Stimulated activated CD8-positive, alpha-beta memory T cell treated with anti-CD3 and anti-CD28 coated beads, Interleukin-7, amount 100 ng/mL, for 4 hours (primary cell): ENCODE measurements around the gene SEMA3B.
"Not testable (repeated sequence)": the region's sequence is repeated elsewhere in the genome, so short reads cannot be mapped to it uniquely, and the experiment has no call there.

Source experiments
- DNase-seq, 2 donors: peaks; one replicate each; pipeline ENCODE4 v3.0.0-alpha.2; 2020; ENCODE audit warnings: low read depth in 2 of 2

SEMA3B gene

GRCh38 chr3:50268703-50269451 lies at the start of gene SEMA3B:
SEMA3B (plus strand) TSS chr3:50269147; CDS start chr3:50269241, 94 bp downstream.
- no peak for DNase-seq

- no peak for DNase-seq
These were observed 49.7 kb upstream of the SEMA3B start for GRCh38 chr3:50219285-50219684.

DNA sequence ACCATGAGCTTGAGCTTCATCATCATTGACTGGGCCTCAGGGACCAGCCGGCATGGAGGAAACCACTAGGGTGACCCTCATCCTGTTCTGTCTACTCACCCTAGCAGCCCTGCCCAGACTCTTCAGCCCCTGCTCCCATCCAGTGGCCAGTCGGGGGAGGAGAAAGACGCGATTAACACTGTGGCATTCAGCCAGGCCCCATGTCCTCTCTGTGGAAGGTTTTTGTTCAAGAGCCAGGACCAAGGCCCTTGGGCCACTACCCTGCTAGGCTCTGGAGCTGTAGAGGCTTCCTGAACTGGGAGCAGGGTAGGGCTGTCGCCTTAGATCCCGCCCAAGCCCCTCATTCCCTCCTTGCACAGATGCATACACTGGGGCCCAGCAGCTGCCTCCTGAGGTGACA lies 48.8 kb upstream of the SEMA3B start:
- DNase-seq: no peak

- no peak for DNase-seq
These were observed 47.9 kb upstream of the SEMA3B start for GRCh38 chr3:50221051-50221410.

- no peak for DNase-seq
These were observed 47.4 kb upstream of the SEMA3B start for GRCh38 chr3:50221411-50222168.

DNA sequence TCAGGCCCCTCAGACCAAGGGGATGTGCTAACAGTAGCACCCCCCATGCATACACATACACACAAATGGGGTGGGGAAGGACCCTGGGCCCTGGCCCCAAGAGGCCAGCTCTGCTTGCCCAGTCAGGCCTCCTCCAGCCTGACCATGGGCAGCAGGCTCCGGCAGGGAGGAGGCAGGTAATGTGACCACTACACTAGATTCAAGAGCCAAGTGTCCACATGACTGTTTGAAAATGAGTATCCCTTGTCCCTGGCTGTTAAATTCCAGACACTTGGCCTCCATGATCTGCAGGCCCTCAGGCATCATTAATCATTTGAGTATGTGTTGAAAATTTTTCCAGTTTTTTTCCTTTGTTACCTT lies 46.8 kb upstream of the SEMA3B start:
- no peak for DNase-seq

GRCh38 chr3:50224639-50225038 lies 44.3 kb upstream of the SEMA3B start:
- no peak for DNase-seq

DNA sequence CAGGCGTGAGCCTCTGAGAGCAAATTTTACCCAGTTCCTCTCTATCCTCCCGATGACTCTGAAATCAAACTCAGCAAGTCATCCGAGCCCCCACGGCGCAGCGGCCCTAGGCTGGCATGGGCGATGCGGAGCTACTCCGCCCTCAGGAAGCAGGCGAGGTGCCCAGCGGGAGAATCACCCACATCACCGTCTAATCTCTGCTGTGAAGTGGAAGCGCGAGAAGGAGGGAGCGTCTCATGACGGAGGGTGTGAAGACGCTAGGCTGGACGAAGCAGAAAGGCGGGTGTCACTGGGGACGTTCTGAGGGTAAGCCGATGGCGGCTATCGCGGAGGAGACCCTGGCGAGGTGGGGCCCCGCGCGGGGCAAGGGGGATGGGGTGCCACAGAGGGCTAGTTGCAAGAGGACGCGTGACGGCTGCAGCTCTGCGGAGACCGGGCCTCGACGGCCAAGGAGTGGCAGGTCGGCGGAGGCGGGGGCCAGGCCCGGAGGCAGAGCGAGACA lies 42.0 kb upstream of the SEMA3B start:
- peak in 1 of 2 donors; percentile 29 for DNase-seq

GRCh38 chr3:50227390-50228183 lies 41.4 kb upstream of the SEMA3B start:
- DNase-seq: peak; percentile 65 to 84

DNA sequence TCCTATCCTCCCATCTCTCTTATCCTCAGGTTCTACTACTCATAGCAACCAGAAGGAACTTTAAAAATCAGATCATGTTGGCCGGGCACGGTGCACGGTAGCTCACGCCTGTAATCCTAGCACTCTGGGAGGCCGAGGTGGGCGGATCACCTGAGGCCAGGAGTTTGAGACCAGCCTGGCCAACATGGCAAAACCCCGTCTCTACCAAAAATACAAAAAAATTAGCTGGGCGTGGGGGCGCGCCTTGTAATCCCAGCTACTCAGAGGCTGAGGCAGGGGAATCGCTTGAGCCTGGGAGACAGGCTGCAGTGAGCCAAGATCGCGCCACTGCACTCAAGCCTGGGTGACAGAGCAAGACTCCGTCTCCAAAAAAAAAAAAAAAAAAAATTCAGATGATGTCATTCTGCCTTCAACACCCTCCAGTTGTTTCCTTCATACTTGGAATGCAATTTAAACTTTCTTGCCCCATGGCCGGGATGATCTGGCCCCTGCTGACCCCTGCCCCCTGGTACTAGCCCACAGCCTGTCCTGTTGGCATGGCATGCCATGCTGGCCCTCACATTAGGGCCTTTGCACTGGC lies 40.7 kb upstream of the SEMA3B start:
- not testable (repeated sequence) for DNase-seq

- no peak for DNase-seq
These were observed 39.5 kb upstream of the SEMA3B start for GRCh38 chr3:50229490-50229889.

DNA sequence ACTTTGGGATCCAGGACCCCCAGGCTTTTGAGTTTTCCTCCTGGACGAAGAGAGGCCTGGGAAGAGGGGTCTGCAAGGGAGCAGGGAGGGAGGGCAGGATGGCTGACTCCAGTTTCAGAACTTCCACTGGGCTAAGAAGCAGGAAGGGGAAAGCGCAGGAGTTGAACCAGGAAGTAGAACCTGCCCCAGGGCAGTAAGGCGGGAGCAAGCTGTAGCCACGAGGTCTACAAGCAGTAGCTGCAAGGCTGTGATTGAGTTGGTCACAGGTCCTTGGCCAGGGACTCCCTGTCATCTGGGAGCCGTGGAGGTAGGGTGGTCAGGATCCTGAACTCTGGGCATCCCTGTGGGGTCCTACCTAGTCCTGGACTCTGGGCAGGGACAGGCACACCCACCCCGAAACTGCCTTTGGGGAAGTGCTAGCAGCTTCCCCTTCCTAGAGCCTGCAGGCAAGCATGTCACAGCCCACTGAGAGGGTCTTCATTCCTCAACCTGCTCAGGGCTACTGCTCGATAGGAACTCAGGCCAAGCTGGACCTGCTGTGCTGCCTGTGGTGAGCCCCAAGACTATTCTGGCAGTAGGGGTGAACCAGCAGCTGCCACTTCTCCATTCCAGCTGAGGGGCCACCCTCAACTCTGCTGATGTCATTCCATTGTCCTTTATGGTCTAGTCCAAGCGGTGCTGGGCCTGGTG lies 38.7 kb upstream of the SEMA3B start:
- no peak for DNase-seq

- DNase-seq: no peak
These were observed 38.2 kb upstream of the SEMA3B start for GRCh38 chr3:50230794-50231125.

DNA sequence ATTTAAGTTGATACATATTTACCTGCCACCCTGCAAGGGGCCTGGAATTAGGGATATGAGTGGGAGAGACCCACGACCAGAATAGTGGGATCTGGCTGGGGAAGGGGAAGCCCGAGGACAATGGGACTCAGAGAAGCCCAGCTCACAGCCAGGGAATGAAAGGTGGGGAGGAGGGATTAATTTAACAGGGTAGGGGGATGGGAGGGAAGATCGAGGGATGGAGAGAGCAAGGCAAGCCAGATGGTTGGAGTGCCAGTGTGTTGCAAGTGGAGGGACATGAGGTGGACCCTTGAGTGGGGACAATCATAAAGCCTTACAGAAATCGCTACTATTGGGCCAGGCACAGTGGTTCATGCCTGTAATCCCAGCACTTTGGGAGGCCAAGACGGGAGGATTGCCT lies 37.4 kb upstream of the SEMA3B start:
- no peak for DNase-seq

GRCh38 chr3:50232303-50232702 lies 36.6 kb upstream of the SEMA3B start:
- DNase-seq: no peak

- no peak for DNase-seq
These were observed 35.8 kb upstream of the SEMA3B start for GRCh38 chr3:50233176-50233575.

- DNase-seq: peak; percentile 97 to 99
These were observed 33.0 kb upstream of the SEMA3B start, which contains the start of gene GNAI2 for GRCh38 chr3:50235716-50236483. GNAI2 (plus strand) TSS chr3:50236204; CDS start chr3:50236336, 132 bp downstream.

DNA sequence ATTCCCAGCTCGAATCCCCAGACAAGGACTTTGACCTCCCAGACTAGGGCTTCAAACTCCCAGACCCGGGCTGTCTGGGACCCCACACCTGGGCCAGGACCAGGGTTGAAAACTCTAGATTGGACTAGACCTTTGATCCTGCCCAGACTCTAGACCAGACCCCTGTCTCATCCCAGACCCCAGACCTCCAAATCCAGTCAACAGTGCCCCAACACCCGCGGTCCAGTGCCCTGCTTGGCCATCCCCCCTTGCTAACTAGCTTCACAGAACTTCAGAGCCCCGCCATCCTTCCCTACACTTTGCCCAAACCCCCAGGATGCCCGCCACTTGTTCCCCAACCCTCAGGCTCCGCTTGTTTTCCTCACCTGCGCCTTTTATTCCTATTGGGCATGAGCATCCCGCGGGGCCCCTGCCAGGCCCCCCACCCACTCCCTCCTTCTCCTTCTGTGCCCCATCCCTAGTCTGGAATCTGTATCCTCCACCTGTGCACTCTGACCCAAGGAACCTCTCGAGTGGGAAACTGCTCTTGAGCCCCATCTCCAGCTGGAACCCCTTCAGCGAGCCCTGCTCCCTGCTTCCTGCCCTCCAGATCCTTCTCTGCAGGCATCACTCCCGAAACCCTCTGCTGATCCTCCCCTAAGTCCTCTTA lies 32.3 kb upstream of the SEMA3B start:
- DNase-seq: no peak

DNA sequence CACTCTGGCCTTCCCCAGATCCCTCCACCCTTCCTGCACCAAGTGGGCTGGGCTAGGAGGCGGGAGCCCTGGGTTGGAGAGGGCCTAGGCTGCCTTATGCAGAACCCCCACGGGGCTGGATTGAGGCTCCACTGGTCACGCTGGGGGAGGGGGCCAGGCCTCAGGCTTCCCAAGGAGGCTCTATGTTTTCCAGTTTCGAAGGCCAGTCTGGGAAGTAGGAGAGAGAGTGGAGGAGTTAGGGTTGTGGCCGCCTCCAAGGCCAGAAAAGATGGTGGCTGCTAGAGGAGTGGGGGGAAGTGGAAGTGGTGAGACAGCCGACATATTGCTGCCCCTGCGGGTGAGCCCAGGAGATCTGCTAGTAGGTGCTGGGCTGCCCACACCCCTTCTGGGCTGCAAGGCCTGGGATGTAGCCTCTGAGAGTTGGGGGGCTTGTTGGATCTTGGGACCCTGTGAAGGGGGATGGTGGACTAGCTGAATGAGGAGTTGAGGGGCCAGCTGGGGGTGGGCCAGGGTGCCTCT lies 31.8 kb upstream of the SEMA3B start:
- no peak for DNase-seq
